Endothelial cell of umbilical vein (primary cell): ENCODE measurements around the gene THSD7A.

Experiments used
- CTCF ChIP-seq, 2 donors: IDR thresholded peaks; 1 replicate in 1 of 2; 2 replicates in 1 of 2; pipeline ENCODE4 v1.5.1; 2011; ENCODE audit warnings: low read length in 2 of 2, mild to moderate bottlenecking in 2 of 2, moderate library complexity in 2 of 2, control low read depth in 1 of 2, inconsistent platforms in 1 of 2, low read depth in 1 of 2; ENCODE audit not compliant: insufficient read depth in 1 of 2; ENCODE audit errors: extremely low read depth in 1 of 2
- EZH2 ChIP-seq: IDR thresholded peaks from 2 replicates; pipeline ENCODE4 v1.6.1; 2012; ENCODE audit warnings: borderline replicate concordance, low read depth, mild to moderate bottlenecking, moderate library complexity, low read length, inconsistent platforms; ENCODE audit not compliant: severe bottlenecking
- JUN ChIP-seq: IDR thresholded peaks from 2 replicates; pipeline ENCODE4 v1.6.1; 2011; ENCODE audit warnings: borderline replicate concordance, low read depth; ENCODE audit not compliant: insufficient read length, insufficient read depth
- MYC ChIP-seq: IDR thresholded peaks from one replicate; pipeline ENCODE4 v1.6.1; 2011; ENCODE audit warnings: mild to moderate bottlenecking, low read depth, low read length
- POLR2A ChIP-seq: IDR thresholded peaks from 2 replicates; pipeline ENCODE4 v1.6.1; 2012; ENCODE audit warnings: low read depth, mild to moderate bottlenecking, control low read depth, low read length
- POLR2AphosphoS5 ChIP-seq: IDR thresholded peaks from 2 replicates; pipeline ENCODE4 v1.6.1; 2012; ENCODE audit warnings: low read depth, mild to moderate bottlenecking, control low read depth, low read length, moderate library complexity; ENCODE audit not compliant: insufficient read depth
- TF ChIP-seq, protein P1 (sequence below): IDR thresholded peaks from 2 replicates; pipeline ENCODE4 v1.6.1; 2011; ENCODE audit not compliant: insufficient read depth, insufficient read length

DNA sequence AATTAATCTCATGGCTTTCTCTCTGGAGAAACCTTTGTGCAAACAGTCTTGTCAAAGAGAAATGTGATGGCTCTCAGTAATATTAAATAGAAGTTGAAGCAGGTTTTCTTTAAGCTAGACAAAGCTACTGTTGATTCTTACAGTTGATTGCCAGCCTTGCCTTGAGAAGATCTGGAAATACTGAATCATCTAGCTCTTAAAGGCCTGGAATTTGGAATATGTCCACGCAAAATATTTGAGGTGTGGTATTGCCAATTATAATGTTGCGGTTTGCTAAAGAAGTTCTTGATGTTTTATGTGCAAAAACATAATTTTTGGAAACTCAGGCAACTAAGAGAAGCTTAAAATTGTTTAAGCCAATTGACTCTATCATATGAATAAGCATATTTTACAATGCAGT, 486.4 kb downstream of the THSD7A start:
- TF ChIP-seq POLR2A = no peak
- no peak for TF ChIP-seq CTCF (IDR thresholded peaks at IDR 0.05; ENCODE audit: extremely low read depth in 1 of 2, insufficient read depth in 1 of 2, low read depth in 1 of 2, low read length in 2 of 2)
- no peak for TF ChIP-seq POLR2AphosphoS5
- TF ChIP-seq, protein P1, sequence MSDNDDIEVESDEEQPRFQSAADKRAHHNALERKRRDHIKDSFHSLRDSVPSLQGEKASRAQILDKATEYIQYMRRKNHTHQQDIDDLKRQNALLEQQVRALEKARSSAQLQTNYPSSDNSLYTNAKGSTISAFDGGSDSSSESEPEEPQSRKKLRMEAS = no peak
- TF ChIP-seq MYC = no peak
- TF ChIP-seq EZH2 = no peak
- TF ChIP-seq JUN = no peak
